HT-29 (cell line): Measurements from ENCODE around the gene NCOR2. TPM values are rescaled to one million over a fixed set of nuclear protein-coding genes. Genes with fewer than 3 reads are reported as not detected.

ENCODE experiments used
- DNase-seq: peaks from one replicate; pipeline ENCODE4 v3.0.0-alpha.2; 2015; ENCODE audit warnings: low spot score
- total RNA-seq: library from RNA; depleted of rRNA; stranded (reverse); fragments of >200 nt; shearing (Covaris generic); gene quantifications from 2 replicates; pipeline ENCODE4 v1.2.3, GENCODE V29; 2014

NCOR2 gene
- total RNA-seq, 1 experiment from 2014 or later: 114 TPM

DNA sequence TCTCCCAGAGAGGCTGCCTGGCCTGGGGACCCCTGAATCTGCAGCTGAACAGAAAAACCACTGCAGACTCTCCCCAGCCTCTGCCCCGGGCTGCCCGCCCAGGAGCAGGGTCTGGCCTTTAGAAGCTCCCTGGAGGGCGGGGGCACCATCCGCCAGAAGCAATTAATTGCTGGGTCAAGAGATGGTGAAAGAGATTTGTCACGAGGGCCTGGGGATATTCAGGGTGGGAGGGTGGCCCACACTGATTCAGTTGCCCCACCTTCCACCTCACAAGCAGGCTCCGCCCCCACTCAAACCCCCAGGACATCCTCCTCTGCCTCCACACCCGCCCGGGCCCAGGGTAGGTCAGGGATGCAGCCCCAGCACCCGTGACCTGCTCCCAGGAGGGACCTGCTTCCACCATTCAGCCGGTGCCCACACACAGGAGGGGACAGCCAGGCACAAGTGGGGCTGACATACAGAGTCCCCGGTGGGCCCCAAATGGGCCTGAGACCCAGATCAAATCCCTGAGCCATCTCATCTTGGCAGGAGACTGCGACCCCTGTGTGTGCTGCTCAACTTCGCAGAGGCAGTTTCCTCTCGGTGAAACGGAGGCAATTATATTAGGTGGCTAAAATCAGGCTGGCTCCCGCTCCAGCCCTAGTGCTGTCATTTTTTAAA, 23.0 kb downstream of the NCOR2 start:
- DNase-seq: peak; percentile 65

DNA sequence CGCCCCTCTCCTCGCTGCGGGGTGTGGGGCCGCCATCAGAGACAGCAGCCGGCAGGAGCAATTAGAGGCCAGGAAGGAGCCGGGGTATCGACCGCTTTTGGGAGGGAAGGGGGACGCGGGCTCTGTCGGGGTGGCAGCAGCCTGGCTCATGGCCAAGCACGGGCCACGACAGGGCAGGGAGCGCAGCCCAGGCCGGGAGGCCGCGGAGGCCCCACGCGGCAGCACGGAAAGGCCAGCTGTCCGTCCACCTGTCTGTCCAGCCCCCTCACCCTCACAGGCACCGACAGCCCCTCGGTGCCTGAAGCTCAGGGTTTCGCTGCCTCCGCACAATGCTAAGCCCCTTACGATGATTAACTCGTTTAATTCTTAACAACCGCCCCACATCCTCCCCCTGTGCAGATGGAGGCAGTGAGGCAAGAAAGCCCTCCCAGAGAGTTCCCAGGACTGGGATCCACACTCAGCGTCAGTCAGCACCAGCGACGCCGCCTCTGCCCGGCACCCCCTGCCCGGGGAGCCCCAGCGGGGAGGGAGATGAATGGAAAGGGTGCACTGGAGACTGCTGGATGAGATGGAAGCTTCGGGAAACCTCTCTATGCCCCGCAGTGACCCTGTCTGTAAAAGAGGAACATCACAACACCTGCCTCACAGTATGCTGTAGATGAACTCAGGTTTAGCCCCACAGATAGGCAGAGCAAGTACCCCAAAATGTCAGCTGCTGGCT, 23.7 kb downstream of the NCOR2 start:
- DNase-seq: peak; percentile 60

DNA sequence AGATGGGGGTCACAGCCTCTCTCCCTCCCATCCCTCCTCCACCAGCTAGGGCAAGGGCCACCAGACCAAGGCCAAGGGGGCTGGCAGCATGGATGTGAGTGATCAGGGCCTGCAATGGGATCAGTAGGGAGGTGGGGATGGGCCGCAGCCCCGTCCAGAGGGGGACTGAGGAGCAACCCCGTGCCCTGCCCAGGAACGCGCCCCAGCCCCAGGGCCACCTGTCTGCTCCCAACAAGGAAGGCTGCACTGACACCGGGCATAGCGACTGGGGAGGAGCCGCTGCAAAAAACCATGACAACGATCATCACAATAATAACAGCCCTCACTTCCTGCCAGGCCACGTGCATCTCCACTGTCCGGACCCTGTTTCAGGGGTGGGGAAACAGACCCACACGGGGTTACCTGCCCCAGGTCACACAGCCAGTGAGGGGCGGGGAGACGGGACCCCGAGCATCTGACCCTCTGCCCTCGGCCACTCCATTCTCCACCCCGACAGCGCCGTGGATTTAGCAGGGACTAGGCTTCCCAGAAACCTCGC, 24.3 kb downstream of the NCOR2 start:
- DNase-seq: peak; percentile 94

DNA sequence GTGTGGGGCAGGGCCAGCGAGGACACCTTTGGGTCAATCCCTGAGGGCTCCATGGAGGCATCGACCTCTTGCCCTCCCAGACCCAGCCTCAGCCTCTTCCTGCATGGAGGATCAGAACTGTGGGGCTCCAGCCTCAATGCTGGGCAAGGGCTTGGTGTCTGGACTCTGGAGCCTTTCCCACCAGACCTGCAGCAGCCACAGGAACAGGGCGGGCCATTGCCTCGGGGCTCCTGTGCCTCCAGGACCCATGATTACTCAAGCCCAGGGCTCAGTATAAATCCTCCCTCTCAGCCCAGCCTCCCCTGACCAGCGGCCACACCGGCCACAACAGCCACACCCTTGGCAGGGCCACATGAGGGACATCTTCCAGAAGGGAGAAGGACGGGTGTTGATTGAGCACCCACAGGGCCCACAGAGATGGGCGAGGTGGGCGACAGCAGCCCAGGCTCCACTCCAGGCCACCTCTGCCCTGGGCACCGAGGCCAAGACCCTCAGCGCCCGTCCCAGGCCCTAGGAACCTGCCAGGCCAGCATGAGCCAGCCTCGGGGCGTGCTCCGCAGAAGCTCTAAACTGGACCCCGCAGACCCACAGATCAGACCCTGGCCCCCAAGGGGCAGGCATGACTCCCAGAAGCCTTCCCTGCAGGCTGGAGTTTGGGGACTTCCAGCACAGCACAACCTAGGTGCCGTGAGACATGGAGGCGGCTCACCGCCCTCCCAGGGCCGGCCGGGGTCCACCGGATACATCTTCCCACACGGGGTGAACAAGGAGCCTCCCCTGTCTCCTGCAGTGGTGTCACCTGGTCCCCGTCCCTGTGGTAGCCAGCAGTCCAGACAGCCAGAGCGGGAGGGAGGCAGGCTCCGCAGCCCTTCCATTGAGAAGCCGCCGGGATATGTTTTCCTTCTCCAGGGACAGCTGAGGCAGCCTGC, 25.1 kb downstream of the NCOR2 start:
- peak; percentile 58 for DNase-seq

DNA sequence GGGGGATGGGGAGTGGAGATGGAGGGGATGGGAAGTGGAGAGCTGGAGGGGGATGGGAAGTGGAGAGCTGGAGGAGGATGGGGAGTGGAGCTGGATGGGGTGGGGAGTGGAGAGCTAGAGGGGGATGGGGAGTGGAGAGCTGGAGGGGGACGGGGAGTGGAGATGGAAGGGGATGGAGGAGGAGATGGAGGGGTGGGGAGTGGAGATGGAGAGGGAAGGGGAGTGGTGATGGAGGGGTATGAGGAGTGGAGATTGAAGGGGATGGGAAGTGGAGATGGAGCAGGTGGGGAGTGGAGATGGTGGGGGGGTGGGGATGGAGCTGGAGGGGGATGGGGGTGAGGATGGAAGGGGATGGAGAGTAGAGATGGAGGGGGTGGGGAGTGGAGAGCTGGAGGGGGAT, 26.1 kb downstream of the NCOR2 start:
- no peak for DNase-seq

DNA sequence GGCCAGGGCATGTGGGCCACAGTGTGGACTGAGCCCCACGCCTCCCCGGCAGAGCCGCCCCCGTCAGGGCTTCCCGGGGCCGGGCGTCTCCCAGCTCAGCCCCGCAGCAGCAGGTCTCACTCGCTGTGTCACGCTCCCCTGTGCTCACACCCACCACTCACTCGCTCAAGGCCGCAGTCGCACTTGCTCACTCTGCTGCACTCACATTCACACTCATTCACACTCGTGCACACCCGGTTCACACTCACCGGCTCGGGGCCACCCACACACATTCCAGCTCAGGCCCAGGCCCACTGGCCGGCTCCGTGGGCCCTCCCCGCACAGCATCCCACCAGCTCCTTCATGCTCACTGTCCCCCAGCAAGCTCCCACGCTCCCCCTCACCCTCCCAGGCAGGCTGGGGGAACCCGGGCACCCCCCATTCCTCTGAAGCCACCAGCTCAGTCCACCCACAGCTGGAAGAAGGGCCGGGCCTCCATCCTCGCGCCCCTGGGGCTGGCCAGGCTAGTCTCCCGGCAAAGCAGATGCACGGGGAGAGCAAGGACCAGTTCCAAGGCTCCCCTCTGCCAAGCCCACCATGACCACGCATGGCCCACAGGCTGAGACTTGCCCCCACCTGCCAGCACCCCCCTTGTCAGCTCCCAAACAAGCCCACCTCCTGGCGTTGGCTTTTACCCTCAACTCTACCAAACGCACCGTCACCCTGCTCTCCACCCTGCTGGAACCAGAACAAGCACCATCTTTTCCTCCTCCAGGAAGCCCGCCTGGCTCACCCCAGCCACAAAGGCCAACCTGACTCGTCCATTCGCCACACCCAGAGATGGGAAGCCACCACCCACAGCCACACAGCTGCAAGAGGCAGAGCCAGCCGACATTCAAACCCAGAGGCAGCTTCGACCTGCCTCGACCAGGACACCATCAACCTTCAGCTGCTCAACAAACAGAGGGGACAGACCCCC, 28.0 kb downstream of the NCOR2 start:
- DNase-seq: no peak

DNA sequence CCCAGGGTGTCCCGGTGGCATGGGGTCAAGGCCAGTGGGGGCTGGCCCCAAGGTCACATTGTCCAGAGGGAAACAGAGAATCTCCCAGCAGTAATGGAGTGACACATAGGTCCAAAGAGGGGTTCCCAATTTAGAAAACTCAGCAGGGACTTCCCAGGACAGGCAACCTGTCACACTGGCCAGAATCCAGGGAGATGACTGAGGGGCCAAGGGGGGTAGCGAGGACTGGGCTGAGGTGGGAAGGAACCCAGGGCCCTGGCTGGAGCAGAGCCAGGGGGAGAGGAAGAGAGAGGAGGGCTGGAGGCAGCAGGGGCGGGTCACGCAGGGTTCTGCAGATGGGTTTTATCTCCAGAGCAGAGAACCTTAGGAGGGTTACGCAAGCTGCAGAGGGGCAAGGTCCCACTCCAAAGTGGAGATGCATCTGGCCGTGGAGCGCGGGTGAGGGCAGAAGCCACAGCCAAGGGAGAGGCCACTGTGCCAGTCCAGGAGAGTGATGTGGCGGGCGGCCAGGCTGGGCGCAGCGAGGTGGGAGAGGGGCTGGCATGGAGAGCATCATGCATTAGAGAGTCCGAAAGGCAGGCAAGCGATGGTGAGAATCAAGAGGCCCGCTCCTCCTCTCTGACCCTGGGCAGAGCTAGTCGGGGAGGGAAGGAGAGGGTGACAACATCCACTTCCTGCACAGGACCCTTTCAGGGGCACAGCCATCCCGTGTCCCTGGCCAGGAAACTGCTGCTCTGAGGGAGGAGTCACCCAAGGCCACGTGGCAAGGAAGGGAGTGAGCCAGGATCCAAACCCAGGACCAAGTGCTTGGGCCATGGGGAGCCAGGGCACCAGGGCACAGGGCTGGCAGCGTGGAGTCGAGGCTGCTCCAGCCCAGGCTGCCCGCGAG, 29.0 kb downstream of the NCOR2 start:
- no peak for DNase-seq

DNA sequence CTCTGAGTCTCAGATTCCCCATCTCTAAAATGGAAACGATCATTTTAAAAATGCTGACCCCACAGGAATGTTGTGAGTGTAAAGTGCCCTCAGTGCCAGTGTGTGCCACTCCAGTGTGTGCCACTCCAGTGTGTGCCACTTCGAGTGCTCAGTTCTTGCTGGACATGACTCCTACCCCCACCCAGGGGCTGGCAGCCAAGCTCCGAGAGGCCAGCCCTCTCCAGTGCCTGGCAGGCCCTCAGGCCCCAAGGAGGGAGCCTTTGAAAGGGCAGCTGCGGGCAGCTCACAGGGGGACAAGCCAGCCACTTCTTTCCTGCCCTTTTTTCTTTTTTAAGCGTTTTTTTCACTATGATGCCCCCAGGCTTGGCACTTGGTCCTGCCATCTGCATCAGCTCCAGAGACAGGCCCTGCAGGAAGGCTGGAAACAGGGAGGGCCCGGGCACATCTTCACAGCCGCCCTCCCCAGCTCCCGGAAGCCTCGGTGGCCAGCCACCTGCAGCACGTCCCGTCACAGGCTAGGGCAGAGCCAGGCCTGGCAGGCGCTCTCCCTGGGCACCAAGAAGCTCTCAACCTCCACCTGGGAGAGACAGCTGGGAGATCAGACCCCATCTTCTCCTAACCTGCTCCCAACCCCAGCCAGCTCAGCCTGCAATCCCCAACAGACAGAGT, 29.8 kb downstream of the NCOR2 start:
- DNase-seq: no peak

DNA sequence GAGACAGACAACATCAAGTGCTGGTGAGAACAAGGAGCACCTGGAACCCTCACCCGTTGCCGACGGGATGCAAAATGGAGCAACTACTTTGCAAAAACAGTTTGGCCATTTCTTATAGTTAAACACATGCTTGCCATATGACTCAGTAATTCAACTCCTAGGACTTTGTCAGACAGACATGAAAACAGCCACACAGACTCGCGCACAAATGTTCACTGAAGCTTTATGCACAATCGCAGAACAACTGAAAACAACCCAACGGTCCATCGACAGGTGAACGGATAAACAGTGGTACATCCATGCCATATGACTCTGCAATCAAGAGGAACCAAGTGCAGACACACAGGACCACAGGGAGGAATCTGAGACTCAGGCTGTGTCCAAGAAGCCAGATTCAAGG, 30.8 kb downstream of the NCOR2 start:
- no peak for DNase-seq

DNA sequence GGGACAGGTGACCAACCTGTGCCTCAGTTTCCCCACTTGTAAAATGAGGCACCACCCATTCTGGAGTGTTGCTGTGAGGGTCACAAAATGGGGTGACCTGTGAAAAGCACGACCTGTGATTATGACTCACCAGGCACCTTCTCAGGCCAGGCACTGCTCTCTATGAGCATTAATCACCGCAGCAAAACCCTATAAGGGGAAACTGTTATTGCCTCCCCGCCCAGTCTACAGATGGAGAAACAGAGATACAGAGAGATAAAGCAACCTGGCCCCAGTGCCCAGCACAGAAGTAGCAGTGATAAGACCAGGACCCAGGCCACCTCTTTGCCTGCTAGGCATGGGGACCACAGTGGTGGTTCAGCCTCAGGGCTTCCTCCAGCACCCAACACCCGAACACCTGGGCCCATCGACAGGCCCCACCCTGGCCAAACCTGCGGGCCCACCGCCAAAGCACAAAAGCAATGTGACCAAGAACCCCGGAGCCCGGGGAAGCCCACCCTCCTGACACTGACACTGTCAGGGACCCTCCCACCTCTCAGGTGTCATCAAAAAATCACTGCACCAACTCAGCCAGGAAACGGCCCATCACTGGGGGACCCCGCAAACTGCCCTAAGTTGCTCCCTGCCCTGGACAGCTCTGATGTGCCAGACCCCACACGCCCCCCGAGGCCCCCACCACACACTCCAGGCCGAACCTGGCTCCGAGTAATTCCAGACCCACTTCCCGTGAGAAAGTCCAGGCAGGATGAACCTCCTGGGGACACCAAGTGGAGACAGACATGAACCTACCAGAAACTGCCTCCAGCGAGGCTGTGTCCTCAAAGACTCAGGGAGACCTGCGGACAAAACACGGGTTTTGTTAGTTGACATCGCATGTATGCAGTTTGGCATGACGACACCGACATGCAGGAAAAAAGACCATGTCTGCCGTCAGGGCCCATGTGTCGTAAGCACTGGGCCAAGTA, 32.4 kb downstream of the NCOR2 start:
- peak; percentile 23 for DNase-seq

DNA sequence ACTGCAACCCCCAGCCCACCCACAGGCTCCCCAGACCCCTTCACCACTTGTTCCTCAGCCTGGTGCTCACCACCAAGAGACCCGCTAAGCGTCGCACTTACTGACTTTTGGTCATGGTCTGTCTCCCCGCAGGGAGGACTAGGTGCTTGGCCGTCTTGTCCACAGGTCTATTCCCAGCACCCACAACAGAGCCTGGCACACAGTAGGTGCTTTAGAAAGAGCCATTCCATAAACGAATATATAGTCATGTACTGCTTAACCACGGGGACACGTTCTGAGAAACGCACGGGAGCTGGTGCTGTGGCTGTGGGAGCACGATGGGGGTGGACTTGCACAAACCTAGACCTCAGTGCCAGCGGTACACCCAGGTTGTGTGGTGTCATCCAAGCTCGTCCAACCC, 34.0 kb downstream of the NCOR2 start:
- no peak for DNase-seq

DNA sequence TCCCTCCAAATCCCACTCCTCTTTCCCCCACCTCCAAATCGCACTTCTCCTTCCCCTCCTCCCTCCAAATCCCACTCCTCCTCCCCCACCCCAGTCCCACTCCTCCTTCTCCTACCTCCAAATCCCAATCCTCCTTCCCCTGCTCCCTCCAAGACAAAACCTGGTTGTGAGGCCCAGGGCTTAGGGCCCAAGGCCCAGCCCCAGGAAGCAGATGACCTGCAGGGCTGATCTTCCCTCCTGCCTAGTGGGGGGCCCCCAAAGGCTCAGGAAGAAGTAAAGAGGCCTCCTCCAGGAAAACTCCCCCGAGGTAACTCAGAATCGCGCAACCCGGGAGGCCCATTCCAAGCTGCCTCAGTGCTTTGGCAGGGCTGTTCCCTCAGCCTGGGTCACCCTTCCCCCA, 34.4 kb downstream of the NCOR2 start:
- no peak for DNase-seq

DNA sequence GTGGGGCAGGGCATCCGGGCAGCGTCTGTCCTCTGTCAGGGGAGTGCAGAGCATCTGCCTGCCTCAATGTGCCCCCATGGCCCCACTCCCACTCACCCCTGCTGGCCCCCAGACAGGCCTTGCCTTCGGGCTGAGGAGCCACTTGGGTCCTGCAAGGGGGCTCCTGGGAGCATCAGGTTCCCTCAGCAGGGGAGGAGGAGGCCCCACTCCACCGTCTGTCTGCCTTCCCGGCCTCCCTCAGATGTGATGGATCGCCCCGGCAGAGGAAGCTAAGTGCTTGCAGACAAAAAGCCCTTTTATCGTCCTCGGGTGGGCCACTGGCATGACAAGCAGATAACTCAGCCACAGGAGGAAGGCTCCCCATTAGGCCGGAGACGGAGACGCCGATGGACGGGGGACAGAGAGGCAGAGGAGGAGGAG, 35.1 kb downstream of the NCOR2 start:
- no peak for DNase-seq

DNA sequence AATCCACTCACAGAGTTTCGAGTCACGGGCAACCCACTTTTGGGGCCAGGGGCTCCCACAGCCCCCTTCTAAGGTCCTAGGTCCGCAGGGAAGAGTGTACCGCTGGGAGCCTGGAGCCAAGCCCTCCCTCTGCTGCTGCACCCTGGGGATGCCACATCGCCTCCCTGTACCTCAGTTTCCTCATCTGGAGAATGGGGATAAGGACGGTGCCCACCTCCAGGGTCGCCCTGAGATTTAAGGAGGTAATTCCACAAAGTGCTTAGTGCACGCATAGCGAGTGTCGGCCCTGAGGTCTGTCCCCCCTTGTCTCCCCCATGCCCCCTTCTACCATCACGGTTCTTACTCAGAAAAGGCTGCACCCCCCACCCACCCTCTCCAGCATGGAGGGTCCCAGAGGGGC, 35.5 kb downstream of the NCOR2 start:
- no peak for DNase-seq

DNA sequence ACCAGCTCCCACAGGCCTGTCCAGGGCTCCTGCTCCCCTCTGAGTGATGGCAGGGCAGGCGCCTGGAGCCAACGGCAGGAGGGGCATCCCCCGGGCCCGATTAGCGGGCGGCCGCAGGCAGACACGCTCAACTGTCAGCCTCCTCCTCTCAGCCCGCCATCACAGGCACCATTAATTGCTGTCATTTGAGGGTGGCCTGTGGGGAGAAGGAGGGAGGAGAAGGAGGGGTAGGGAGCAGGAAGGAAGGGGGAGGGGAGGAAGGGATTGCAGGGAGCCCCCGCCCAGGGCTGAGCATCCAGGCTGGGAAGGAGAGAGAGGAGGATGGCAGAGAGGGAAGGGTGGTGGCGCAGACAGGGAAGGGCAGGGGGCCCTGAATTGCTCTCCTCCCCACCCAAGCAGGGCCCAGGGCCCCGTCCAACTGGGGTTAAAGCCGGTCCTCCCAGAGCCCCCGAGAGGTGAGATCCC, 36.1 kb downstream of the NCOR2 start:
- DNase-seq: no peak

DNA sequence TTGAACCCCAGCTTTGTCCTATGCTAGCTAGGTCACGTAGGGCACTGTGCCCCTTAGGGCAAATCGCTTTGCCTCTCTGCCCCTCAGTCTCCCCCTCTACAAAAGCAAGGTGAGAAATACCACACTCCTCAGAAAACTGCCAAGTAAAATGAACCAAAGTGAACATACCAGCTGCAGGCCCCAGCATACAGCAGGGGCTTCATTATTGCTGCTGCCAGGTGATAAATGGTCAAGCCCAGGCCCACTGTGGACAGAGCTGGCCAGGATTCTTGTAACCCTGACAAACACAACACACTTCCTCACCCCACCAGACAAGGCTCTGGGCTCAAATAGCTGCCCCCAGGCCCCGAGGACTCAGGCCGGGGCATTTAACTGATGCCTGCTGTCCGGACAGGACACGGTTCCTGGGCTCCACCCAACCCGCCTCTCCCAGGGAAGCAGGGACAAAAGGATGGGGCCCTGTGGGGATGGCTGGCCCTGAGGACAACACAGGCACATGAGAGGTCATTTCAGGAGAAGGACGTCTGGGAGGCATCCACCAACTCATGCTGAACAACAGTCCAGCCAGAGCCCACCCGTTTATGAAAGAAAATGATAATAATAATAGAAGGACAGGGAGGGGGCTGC, 36.7 kb downstream of the NCOR2 start:
- no peak for DNase-seq

DNA sequence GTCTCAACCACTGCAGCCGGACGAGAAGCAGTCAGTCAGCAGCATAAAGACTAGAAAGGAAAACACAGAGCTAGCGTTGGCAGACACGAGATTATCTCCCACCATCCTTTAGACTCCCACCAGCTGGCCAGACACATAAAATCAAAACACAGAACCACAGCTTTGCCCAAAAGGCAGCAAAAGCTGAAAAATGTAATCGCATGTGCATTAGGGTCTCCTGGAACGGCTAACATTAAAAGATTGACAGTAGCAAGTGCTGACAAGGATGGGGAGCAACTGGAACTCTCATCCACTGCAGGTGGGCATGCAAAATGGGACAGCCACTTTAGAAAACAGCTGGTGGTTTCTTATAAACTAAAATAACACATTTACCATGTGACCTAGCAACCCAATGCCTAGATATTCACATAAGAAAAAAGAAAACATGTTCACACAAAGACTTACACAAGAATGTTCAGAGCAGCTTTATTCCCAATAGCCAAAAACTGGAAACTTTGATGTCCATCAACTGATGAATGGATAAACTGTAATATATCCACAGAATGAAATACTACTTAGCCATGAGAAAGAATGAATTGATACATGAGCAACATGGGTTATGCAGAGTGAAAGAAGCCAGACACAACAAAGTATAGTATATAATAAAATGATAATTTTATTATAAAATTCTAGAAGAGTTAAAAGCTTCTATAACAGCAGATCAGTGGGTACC, 37.7 kb downstream of the NCOR2 start:
- no peak for DNase-seq
